ENCODE measurements around the gene OSBPL5.

OSBPL5 gene

GRCh38 chr11:3204141-3205015 is 39.3 kb upstream of the OSBPL5 start:
- peaks cover 22% of the 10 kb centered on the region for H3K27me3 ChIP-seq (ENCODE audit: insufficient read depth, low read length)
- H2BK12ac ChIP-seq (ENCODE audit: low read length): no peak overlapping the region
- no peak overlapping the region for H3K9ac ChIP-seq (ENCODE audit: low read length)
- no peak overlapping the region for H3K4me3 ChIP-seq (ENCODE audit: low read depth, low read length)
- no peaks in the 10 kb centered on the region for H3K79me1 ChIP-seq (ENCODE audit: low read length)
- no peak overlapping the region for H2BK5ac ChIP-seq (ENCODE audit: low read depth, low read length, poor library complexity)
- H3K23ac ChIP-seq (ENCODE audit: low read length): no peak overlapping the region
- no peak overlapping the region for H3K14ac ChIP-seq (ENCODE audit: low read length)
- no peak overlapping the region for H4K12ac ChIP-seq (ENCODE audit: low read depth, low read length)
- H4K8ac ChIP-seq (ENCODE audit: low read depth, low read length): no peak overlapping the region
- no peaks in the 10 kb centered on the region for H3K79me2 ChIP-seq (ENCODE audit: control insufficient read depth, insufficient read depth, low read length, poor library complexity)
- H3K4ac ChIP-seq (ENCODE audit: low read depth, low read length): no peak overlapping the region
- H3K4me1 ChIP-seq (ENCODE audit: control insufficient read depth in 1 of 2, insufficient read depth in 2 of 2, low read length in 2 of 2): no peaks in the 10 kb centered on the region
- H3K27ac ChIP-seq (ENCODE audit: low read depth, low read length): no peak overlapping the region
- no CpG with 5 or more reads among the region's 24 CpGs for WGBS (ENCODE audit: extremely low coverage, insufficient coverage, insufficient read length)
- H3K18ac ChIP-seq (ENCODE audit: low read length): no peak overlapping the region
- H3K9me3 ChIP-seq (ENCODE audit: insufficient read depth, low read depth, low read length): peaks cover 6% of the 10 kb centered on the region
- H2BK120ac ChIP-seq (ENCODE audit: insufficient read depth, low read length, poor library complexity): no peak overlapping the region
- no peaks in the 10 kb centered on the region for H3K36me3 ChIP-seq (ENCODE audit: control insufficient read depth in 1 of 2, insufficient read depth in 2 of 2, low read length in 2 of 2)
- H4K91ac ChIP-seq (ENCODE audit: low read depth, low read length): no peak overlapping the region
- H2AK5ac ChIP-seq (ENCODE audit: low read length): no peak overlapping the region
- DNase-seq: no peak
- no peak overlapping the region for H3K4me2 ChIP-seq (ENCODE audit: low read length)
- H2AFZ ChIP-seq (ENCODE audit: insufficient read depth, low read length, poor library complexity): no peak overlapping the region

DNA sequence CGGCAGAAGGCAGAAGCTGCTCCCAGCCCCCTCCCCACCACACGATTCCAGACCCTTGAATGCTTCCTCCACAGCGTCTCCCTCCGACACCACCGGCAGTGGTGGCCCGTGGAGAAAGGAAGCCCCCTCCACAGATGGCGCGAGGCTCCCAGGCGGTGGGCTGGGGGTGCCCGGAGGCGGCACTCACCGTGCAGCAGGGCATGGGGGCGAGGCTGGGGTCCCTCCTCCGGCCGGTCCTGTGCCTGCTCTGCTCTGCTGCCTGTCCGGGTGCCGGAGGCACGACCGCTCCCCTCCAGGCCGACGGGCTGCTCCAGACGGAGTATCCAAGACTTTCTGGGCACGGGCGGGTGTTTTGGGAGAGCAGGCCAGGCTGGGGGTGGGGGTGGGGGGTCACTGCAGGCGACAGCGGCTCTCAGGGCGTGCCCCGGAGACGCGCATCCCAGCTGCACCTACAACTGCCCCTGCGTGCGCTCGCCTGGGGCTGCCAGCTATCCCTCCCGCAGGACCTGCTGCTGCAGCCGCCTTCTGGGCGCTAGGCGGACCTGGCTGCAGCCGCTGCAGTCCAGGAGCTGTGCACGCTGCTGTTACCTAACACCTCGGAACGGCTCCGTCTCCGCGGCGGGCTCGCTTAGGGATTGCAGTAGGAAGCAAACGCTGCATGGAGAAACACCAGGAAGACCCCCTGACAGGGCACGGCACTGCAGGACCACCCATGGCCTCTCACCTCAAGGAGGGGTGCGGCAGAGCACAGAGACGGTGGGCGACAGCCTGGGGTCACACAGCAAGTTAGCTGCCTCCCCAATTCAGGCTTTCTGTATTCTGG is 38.3 kb upstream of the OSBPL5 start:
- Histone ChIP-seq H3K23ac (ENCODE audit: low read length) (no peak overlapping the region), H2BK5ac (ENCODE audit: low read depth, low read length, poor library complexity) (no peak overlapping the region), H4K12ac (ENCODE audit: low read depth, low read length) (no peak overlapping the region), H3K9ac (ENCODE audit: low read length) (no peak overlapping the region), H4K91ac (ENCODE audit: low read depth, low read length) (no peak overlapping the region), H2BK120ac (ENCODE audit: insufficient read depth, low read length, poor library complexity) (no peak overlapping the region), H3K36me3 (ENCODE audit: control insufficient read depth in 1 of 2, insufficient read depth in 2 of 2, low read length in 2 of 2) (no peaks in the 10 kb centered on the region), H3K4me3 (ENCODE audit: low read depth, low read length) (no peak overlapping the region), H3K27me3 (ENCODE audit: insufficient read depth, low read length) (peaks cover 22% of the 10 kb centered on the region), H3K4me2 (ENCODE audit: low read length) (peak overlapping the region; percentile 30), H3K4ac (ENCODE audit: low read depth, low read length) (no peak overlapping the region), H3K9me3 (ENCODE audit: insufficient read depth, low read depth, low read length) (peaks cover 6% of the 10 kb centered on the region), H2AFZ (ENCODE audit: insufficient read depth, low read length, poor library complexity) (no peak overlapping the region), H3K27ac (ENCODE audit: low read depth, low read length) (no peak overlapping the region), H3K14ac (ENCODE audit: low read length) (no peak overlapping the region), H3K4me1 (ENCODE audit: control insufficient read depth in 1 of 2, insufficient read depth in 2 of 2, low read length in 2 of 2) (no peaks in the 10 kb centered on the region), H2AK5ac (ENCODE audit: low read length) (no peak overlapping the region), H3K79me1 (ENCODE audit: low read length) (no peaks in the 10 kb centered on the region), H2BK12ac (ENCODE audit: low read length) (no peak overlapping the region), H4K8ac (ENCODE audit: low read depth, low read length) (no peak overlapping the region), H3K18ac (ENCODE audit: low read length) (no peak overlapping the region), H3K79me2 (ENCODE audit: control insufficient read depth, insufficient read depth, low read length, poor library complexity) (no peaks in the 10 kb centered on the region)
- no CpG with 5 or more reads among the region's 51 CpGs for WGBS (ENCODE audit: extremely low coverage, insufficient coverage, insufficient read length)
- no peak for DNase-seq

DNA sequence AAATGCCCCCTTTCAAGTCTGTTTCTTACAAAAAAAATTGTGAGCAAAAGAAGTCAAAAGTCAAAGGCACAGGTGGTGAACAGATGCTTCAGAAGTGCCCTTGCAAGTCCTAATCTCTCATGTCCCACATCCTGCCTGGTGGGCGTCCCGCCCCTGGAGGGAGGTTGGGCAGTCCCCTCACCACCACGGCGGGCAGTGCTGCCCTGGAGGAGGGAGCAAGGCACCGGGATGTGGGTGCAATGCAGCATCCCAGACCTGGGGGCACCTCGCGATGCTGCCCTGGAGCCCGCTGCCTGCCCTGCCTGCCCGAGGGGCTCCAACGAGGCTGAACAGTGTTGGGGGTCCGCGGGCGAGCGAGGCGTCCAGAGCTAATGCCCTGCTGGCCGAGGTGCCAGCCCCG is 37.6 kb upstream of the OSBPL5 start:
- Histone ChIP-seq H3K79me1 (ENCODE audit: low read length) (no peaks in the 10 kb centered on the region), H2AFZ (ENCODE audit: insufficient read depth, low read length, poor library complexity) (no peak overlapping the region), H2BK120ac (ENCODE audit: insufficient read depth, low read length, poor library complexity) (no peak overlapping the region), H3K9me3 (ENCODE audit: insufficient read depth, low read depth, low read length) (peaks cover 6% of the 10 kb centered on the region), H4K8ac (ENCODE audit: low read depth, low read length) (no peak overlapping the region), H3K23ac (ENCODE audit: low read length) (no peak overlapping the region), H4K91ac (ENCODE audit: low read depth, low read length) (no peak overlapping the region), H3K9ac (ENCODE audit: low read length) (no peak overlapping the region), H3K14ac (ENCODE audit: low read length) (no peak overlapping the region), H2AK5ac (ENCODE audit: low read length) (no peak overlapping the region), H2BK12ac (ENCODE audit: low read length) (no peak overlapping the region), H3K18ac (ENCODE audit: low read length) (no peak overlapping the region), H3K27me3 (ENCODE audit: insufficient read depth, low read length) (peaks cover 22% of the 10 kb centered on the region), H3K79me2 (ENCODE audit: control insufficient read depth, insufficient read depth, low read length, poor library complexity) (no peaks in the 10 kb centered on the region), H3K4me3 (ENCODE audit: low read depth, low read length) (no peak overlapping the region), H3K36me3 (ENCODE audit: control insufficient read depth in 1 of 2, insufficient read depth in 2 of 2, low read length in 2 of 2) (no peaks in the 10 kb centered on the region), H3K4me1 (ENCODE audit: control insufficient read depth in 1 of 2, insufficient read depth in 2 of 2, low read length in 2 of 2) (no peaks in the 10 kb centered on the region), H3K4me2 (ENCODE audit: low read length) (no peak overlapping the region), H3K4ac (ENCODE audit: low read depth, low read length) (no peak overlapping the region), H4K12ac (ENCODE audit: low read depth, low read length) (no peak overlapping the region), H3K27ac (ENCODE audit: low read depth, low read length) (no peak overlapping the region), H2BK5ac (ENCODE audit: low read depth, low read length, poor library complexity) (no peak overlapping the region)
- WGBS (ENCODE audit: extremely low coverage, insufficient coverage, insufficient read length): no CpG with 5 or more reads among the region's 17 CpGs
- no peak for DNase-seq

DNA sequence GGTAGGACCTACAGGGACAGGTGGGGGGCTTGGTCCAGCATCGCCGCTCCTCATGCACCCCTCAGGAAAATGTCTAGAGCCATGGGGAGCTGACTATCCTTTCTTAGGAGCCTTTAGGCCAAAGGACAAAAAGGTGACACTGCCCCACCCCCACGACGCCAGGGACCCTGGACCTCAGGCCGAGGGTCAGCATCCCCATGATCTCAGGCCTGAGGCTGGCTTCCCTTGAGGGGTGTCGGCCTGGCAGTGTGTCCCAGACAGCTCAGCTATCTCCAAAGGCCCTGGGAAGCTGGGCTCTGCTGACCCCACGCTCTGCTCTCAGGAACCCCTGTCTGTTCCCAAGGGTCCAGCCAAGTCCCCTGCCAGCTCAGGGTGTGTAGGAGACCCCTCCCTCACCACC is 37.2 kb upstream of the OSBPL5 start:
- no peak overlapping the region for H3K9ac ChIP-seq (ENCODE audit: low read length)
- no peak overlapping the region for H3K27ac ChIP-seq (ENCODE audit: low read depth, low read length)
- no peak overlapping the region for H3K4me2 ChIP-seq (ENCODE audit: low read length)
- no peak for DNase-seq
- no CpG with 5 or more reads among the region's 7 CpGs for WGBS (ENCODE audit: extremely low coverage, insufficient coverage, insufficient read length)
- H3K4ac ChIP-seq (ENCODE audit: low read depth, low read length): no peak overlapping the region
- H3K36me3 ChIP-seq (ENCODE audit: control insufficient read depth in 1 of 2, insufficient read depth in 2 of 2, low read length in 2 of 2): no peaks in the 10 kb centered on the region
- H2BK5ac ChIP-seq (ENCODE audit: low read depth, low read length, poor library complexity): no peak overlapping the region
- no peak overlapping the region for H3K18ac ChIP-seq (ENCODE audit: low read length)
- no peaks in the 10 kb centered on the region for H3K79me1 ChIP-seq (ENCODE audit: low read length)
- H2BK120ac ChIP-seq (ENCODE audit: insufficient read depth, low read length, poor library complexity): no peak overlapping the region
- H3K9me3 ChIP-seq (ENCODE audit: insufficient read depth, low read depth, low read length): peaks cover 6% of the 10 kb centered on the region
- H3K4me3 ChIP-seq (ENCODE audit: low read depth, low read length): no peak overlapping the region
- no peak overlapping the region for H2BK12ac ChIP-seq (ENCODE audit: low read length)
- no peaks in the 10 kb centered on the region for H3K4me1 ChIP-seq (ENCODE audit: control insufficient read depth in 1 of 2, insufficient read depth in 2 of 2, low read length in 2 of 2)
- H4K12ac ChIP-seq (ENCODE audit: low read depth, low read length): no peak overlapping the region
- H3K23ac ChIP-seq (ENCODE audit: low read length): no peak overlapping the region
- H4K8ac ChIP-seq (ENCODE audit: low read depth, low read length): no peak overlapping the region
- H2AFZ ChIP-seq (ENCODE audit: insufficient read depth, low read length, poor library complexity): no peak overlapping the region
- no peaks in the 10 kb centered on the region for H3K79me2 ChIP-seq (ENCODE audit: control insufficient read depth, insufficient read depth, low read length, poor library complexity)
- H2AK5ac ChIP-seq (ENCODE audit: low read length): no peak overlapping the region
- H3K27me3 ChIP-seq (ENCODE audit: insufficient read depth, low read length): peaks cover 22% of the 10 kb centered on the region
- H3K14ac ChIP-seq (ENCODE audit: low read length): no peak overlapping the region
- no peak overlapping the region for H4K91ac ChIP-seq (ENCODE audit: low read depth, low read length)
